HG03378 (cell line): ENCODE results near the gene ICOSLG.
"Not testable (repeated sequence)": the region's sequence is repeated elsewhere in the genome, so short reads cannot be mapped to it uniquely, and the experiment has no call there.

Experiments used
- ATAC-seq: cut with Tn5 transposase; IDR thresholded peaks from one replicate; pipeline ENCODE4 v1.9.1; 2021; ENCODE audit warnings: mild to moderate bottlenecking, moderate library complexity; ENCODE audit not compliant: unreplicated experiment

The ICOSLG gene

GRCh38 chr21:44184862-44185261, 55.9 kb downstream of the ICOSLG start:
- not testable (repeated sequence) for ATAC-seq

GRCh38 chr21:44182202-44182601, 58.5 kb downstream of the ICOSLG start:
- ATAC-seq: not testable (repeated sequence)

- ATAC-seq: not testable (repeated sequence)
Observed at GRCh38 chr21:44181506-44181905, 59.2 kb downstream of the ICOSLG start.

- not testable (repeated sequence) for ATAC-seq
Observed at GRCh38 chr21:44176127-44176526, 64.6 kb downstream of the ICOSLG start.

- not testable (repeated sequence) for ATAC-seq
Observed at GRCh38 chr21:44175189-44175588, 65.6 kb downstream of the ICOSLG start.
